ENCODE measurements around the gene LDLRAP1.
A peak's percentile ranks its signal among the peaks of the same experiment; 100 is the strongest.
"Not testable (repeated sequence)": the region's sequence is repeated elsewhere in the genome, so short reads cannot be mapped to it uniquely, and the experiment has no call there.

Gene LDLRAP1

DNA sequence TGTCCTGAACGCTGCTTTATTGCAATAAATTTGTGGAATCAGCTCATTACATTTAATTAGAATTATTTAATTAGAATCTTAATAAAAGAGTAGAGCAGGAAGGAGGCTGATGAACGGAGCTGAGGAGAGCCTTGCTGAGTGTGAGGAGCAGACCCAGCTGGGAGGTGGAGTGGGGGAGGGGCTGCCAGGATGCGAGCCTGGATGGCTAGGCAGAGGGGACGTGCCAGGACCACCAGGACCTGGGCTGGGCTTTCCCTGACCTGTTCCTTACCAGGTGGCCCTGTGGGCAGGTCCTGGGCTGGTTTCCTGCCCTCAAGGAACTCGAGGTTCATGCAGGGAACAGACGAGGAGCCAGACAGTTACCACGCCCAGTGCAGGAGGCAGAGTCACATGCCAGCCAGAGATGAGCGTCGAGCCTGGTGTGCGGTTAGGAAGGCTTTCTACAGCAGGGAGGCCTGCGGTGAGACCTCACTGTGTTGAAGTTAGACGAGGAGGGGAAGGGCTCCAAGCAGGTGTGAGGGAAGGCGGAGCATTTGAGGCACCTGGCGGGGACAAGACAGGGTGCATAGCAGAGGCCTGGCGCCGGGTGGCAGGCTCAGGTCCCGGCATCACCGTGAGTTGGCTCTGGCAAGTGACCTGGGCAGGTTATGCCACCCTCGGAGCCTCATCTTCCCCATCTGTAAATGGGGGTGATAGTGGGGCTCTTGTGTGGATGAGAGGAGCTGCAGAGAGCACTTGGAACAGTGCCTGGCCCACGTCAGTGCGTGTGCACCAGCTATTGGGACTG is 33.9 kb downstream of the LDLRAP1 start:
- no peak for DNase-seq (ENCODE audit: low read depth in 2 of 2)

DNA sequence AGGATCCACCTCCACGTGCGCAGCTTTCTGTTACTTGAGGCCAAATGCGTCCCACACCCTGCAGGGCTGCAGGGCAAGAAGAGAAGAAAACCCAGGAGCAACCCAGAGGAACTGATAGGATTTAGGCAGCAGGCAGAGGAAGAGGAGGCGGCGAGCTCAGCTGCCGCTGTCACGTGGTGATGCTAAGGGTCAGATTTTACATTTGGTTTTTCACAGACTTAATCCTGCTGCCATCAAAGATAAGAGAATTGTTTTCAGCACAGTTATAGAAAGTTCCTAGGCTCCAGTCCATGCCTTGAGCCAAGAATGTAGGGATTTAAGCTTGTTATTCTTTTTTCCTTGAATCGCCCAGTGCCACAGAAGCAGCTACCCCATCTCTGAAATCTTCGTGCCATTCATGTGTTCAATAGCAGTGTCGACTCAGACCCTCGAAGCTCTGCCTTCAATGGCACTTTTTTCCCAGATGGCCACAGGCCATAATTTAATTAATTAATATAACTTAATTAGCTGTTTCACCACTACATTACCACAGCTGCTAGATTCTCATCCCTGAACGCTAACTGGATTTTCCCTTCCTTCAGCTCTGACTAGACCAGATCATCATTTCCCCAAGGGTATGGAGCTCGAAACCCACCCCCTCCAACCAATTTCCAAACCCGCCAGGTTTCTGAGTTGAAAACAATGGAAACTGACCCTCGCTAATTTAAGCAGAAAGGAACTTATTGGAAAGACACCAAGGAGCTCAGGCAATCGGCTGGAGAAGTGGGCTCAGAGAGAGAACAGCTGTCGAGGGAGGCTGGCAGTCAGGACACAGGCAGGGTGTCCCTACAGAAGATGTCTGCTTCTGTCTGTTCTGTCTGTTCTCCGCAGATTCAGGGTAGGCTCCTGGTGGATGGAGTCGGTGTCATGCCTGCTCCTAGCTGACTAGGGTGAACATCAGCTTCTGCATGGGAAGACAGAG is 36.2 kb downstream of the LDLRAP1 start:
- no peak for DNase-seq (ENCODE audit: low read depth in 2 of 2)

DNA sequence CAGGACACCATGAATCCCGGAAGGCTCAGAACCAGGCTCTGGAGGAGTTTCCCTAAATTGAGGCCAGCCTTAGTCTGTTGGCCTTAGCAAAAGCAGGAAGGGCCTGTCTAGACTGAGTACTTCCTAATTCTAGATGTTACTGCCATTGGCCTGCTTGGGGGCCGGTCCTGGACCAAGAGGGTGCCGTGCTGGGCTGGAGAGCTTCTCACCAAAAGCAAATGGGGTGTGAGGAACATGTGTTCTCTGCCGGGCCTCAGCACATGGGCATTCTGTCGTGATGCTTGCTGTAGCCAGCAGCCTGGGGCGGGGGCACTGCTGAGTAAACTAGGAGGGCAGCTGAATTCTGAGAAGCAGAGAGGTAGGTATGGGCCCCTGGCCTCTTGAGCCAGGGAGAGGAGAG is 37.5 kb downstream of the LDLRAP1 start:
- DNase-seq (ENCODE audit: low read depth in 2 of 2) = no peak

DNA sequence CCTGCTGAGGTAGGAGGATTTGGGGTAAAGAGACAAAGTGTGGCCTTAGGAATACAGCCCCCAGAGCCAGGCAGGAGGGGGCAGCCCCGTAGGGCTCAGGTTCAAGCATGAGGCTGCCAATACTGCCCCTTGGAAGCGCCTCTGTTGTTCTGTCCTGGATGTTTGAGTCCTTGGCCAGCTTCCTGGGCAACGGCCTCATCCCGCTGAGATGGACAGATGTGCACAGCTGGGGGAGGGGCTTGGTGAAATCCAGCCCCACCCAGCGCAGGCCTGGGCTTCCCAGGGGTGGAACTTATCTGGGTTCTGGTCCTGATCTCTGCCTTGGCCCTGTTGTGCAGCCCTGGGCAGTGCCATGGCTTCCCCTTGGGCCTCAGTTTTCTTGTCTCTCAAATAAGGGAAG is 38.4 kb downstream of the LDLRAP1 start:
- no peak for DNase-seq (ENCODE audit: low read depth in 2 of 2)

DNA sequence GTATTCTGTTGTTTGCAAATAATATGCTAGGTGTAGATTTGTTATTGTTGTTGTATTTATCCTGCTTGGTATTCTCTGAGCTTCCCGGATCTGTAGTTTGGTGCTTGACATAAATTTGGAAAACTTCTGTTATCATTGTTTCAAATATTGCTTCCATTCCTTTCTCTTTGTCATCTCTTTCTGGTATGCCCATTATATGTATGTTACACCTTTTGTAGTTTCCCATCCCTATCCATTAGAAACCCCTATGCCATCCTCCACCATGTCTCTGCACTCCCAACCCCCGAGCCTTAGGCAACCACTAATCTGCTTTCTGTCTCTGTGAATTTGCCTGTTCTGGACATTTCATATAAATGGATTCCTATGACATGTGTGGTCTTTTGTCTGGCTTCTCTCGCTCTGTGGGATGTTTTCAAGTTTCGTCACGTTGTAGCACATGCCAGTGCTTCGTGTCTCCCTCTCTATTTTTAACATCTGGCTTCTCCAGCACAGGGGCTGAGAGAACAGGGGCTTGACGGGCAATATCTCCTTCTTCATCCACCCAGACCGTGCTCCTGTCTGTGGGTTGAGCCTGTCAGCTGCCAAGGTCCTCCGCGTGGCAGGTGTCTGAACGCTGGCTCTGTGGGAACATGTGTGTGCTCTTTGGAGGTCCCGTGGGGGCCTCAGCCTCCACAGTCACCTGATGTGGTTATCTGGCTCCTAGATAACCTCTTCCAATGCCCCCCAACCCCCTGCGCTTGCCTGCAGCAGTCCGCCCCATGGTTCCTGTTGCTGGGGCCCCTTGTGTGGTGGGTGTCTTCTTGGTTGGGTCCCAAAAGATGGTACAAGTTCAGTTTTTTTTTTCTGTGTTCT is 40.3 kb downstream of the LDLRAP1 start:
- no peak for DNase-seq (ENCODE audit: low read depth in 2 of 2)

DNA sequence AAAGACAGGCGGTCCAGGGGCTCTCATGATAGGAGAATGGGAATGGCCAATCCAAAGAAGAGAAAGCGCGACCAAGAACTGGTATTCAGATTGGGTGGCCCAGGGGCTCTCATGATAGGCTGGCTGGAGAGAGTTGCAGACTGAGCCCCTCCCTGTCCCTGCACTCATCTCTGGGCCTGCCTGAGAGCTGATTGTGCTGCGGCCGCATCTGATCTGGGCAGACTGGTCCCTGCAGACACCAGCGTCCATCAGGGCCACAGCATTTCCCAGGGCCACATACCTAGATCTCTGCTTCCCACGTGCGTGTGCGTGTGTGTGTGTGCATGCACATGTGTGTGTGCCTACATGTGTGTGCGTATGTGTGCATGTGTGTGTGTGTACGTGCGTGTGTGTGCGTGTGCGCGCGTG is 42.8 kb downstream of the LDLRAP1 start:
- no peak for DNase-seq (ENCODE audit: low read depth in 2 of 2)

DNA sequence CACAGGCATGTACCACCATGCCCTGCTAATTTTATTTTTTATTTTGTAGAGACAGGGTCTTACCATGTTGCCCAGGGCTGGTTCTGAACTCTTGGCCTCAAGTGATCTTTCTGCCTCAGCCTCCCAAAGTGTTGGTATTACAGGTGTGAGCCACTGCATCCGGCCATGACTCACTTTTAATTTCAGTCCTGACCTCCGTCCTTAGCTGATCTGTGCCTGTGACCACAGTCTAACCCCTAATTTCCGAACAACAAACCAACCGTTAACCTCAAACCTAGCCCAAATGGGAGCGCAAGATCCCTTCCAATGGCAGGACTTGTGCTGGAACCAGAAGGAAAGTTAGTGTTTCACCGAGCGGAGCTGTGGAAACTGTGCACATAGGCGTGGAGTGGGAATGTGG is 43.9 kb downstream of the LDLRAP1 start:
- DNase-seq (ENCODE audit: low read depth in 2 of 2) = no peak

DNA sequence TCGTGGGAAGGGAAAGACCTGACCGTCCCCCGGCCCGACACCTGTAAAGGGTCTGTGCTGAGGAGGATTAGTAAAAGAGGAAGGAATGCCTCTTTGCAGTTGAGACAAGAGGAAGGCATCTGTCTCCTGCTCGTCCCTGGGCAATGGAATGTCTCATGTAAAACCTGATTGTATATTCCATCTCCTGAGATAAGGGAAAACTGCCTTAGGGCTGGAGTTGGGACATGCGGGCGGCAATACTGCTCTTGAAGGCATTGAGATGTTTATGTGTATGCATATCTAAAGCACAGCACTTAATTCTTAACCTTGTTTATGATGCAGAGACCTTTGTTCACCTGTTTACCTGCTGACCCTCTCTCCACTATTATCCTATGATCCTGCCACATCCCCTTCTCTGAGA is 44.8 kb downstream of the LDLRAP1 start:
- DNase-seq (ENCODE audit: low read depth in 2 of 2) = not testable (repeated sequence)

DNA sequence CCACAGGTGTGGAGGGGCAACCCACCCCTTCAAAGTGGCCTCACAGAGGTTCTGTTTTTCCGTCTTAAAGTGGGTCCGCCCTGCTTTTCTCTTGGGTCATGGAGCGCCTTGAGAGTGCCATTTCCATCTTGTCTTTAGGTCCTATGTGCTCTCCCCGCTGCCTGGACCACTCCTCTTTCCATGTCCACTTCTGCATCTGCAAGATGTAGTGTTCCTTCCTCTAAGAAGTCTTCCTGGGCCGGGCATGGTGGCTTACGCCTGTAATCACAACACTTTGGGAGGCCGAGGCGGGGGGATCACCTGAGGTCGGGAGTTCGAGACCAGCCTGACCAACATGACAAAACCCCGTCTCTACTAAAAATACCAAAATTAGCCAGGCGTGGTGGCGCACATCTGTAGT is 45.4 kb downstream of the LDLRAP1 start:
- DNase-seq (ENCODE audit: low read depth in 2 of 2) = not testable (repeated sequence)

DNA sequence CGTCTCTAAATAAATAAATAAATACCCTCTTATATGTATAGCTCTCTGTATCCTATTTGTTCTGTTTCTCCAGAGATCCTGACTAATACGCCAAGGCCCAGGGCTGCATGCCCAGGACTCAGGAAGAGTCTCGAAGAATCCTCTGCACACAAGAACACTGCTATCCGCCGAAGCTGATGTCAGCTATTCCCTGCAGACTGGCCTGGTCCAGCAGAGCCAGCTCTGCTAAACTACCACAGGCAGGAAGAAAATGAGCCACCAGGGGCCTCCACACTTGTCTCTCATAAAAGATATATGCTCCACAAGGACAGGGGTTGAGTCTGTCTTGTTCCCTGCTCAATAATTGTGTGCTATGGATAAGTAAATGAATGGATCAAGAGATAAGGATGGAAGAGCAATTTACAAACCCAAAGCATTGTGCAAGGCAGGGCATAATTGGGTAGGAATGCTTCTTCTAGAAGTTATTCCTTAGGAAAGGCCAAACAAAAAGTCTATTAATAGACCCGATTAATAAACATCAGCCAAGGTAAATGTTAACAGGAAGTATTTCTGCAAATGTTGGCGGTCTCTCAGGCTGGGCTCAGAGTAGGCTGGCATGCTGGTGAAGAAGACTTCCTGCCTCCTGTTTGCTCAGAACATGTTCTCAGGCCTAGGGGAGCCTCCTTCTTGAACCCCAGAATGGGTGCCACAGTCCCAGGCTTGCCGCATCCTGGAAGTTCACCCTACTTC is 46.9 kb downstream of the LDLRAP1 start:
- DNase-seq (ENCODE audit: low read depth in 2 of 2) = no peak

DNA sequence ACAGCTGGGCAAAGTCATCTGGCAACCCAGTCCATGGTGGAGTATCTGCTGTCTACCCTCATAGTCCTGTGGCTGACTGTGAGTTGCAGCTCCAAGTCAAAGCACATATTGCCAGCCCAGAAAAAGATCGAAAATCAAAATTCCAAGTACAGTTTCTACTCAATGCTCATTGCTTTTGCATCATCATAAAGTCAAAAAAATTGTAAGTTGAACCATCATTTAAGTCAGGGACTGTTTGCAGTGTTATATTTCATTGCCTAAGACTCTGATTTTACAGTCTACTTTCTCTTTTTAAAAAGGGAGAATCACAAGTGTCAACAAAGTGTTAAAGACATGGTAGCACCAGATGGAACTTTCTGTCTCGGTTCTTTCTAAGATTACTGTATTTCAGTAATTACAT is 50.5 kb downstream of the LDLRAP1 start:
- no peak for DNase-seq (ENCODE audit: low read depth in 2 of 2)

DNA sequence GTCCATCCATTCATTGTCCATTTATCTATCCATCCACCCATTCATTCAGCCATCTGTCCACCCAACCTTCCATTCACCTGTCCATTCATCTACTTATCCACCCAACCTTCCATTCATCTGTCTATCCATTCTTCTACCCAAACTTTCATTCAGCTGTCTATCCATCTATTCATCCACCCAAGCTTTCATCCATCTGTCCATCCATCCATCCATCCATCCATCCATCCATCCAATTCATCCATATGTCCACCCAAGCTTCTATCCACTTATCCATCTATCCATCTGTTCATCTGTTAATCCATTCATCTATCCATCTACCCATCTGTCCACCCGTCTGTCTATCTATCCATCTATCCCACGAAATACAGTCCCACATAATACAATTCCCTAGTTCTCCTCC is 51.6 kb downstream of the LDLRAP1 start:
- DNase-seq (ENCODE audit: low read depth in 2 of 2) = no peak

DNA sequence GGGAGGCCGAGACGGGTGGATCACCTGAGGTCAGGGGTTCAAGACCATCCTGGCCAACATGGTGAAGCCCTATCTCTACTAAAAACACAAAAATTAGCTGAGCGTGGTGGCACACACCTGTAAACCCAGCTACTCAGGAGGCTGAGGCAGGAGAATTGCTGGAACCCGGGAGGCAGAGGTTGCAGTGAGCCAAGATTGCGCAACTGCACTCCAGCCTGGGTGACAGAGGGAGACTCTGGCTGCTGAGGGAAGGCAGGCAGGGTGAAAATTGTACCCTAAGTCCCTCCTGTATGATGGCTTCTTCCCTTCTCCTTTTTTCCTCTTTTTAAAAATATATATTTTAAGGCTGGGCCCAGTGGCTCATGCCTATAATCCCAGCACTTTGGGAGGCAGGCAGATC is 53.2 kb downstream of the LDLRAP1 start:
- DNase-seq (ENCODE audit: low read depth in 2 of 2) = not testable (repeated sequence)

DNA sequence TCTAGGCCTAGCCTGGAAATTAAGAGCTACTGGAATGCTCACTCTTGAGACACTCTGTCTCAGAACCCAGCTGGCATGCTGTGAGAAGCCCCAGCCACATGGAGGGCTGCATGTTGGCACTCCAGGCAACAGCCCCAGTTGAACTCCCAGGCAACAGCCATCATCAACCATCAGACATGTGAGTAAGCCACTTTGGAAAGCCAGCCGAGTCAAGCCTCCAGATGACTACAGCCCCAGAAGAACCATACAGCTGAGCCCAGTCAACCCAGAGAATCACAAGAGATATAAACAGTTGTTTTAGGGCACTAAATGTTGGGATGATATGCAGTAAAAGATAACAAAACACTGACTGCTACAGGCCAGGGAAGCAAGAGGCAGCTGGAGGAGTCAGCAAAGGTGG is 55.5 kb downstream of the LDLRAP1 start:
- no peak for DNase-seq (ENCODE audit: low read depth in 2 of 2)

DNA sequence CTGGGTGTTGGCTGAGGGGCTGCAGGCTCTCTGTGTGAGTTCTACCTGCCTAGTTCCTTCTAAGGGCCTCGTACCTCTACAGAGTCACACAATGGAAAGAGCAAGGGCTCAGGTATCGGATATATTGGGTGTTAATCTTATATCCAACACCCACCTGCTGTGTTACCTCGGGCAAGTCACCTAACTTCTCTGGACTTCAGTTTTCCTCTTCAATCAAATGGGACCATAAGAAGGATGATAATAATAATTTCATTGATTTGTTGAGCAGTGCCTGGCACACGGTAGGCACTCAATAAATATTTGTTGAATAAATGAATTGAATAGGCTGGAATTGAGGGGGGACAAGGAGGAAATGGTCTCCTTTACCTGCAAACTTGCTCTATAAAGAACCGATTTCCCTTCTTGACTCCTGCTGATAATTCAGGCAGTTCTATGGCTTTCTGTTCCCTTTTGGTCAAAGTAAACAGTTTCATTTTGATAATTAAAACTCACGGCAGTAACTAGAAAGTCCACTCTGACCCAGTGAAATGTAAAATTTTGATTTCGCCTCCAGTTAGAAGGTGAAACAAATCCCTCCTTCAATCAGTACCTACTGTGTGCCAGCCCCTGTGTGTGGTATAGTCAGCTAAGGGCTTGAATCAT is 56.7 kb downstream of the LDLRAP1 start:
- no peak for DNase-seq (ENCODE audit: low read depth in 2 of 2)

DNA sequence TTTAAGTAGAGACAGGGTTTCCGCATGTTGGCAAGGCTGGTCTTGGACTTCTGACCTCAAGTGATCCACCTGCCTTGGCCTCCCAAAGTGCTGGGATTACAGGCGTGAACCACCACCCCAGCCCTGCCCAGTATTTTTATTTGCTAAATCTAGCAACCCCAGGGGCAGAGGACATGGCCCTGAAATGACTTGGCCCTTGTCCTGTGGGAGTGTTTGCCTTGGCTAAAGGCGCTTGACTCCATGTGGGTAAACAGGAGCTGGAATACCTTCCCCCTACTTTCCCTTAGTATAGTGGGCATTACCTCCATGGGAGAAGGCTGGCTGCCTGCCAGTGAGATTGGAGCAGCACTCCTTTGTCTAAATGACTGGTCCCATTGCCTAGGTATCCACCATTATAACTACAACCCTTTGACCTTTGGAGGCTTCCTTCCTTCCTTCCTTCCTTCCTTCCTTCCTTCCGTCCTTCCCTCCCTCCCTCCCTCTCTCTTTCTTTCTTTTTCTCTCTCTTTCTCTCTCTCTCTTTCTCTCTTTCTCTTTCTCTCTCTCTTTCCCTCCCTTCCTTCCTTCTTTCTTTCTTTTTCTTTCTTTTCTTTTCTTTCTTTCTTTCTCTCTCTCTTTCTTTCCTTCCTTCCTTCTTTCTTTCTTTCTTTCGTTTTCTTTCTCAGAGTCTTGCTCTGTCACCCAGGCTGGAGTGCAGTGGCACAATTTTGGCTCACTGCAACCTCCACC is 57.7 kb downstream of the LDLRAP1 start:
- not testable (repeated sequence) for DNase-seq (ENCODE audit: low read depth in 2 of 2)

DNA sequence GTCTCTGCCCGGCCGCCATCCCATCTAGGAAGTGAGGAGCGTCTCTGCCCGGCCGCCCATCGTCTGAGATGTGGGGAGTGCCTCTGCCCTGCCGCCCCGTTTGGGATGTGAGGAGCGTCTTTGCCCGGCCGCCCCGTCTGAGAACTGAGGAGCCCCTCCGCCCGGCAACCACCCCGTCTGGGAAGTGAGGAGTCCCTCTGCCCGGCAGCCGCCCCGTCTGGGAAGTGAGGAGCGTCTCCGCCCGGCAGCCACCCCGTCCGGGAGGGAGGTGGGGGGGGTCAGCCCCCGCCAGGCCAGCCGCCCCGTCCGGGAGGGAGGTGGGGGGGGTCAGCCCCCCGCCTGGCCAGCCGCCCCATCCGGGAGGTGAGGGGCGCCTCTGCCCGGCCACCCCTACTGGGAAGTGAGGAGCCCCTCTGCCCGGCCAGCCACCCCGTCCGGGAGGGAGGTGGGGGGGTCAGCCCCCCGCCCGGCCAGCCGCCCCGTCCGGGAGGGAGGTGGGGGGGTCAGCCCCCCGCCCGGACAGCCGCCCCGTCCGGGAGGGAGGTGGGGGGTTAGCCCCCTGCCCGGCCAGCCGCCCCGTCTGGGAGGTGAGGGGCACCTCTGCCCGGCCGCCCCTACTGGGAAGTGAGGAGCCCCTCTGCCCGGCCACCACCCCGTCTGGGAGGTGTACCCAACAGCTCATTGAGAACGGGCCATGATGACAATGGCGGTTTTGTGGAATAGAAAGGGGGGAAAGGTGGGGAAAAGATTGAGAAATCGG is 60.6 kb downstream of the LDLRAP1 start:
- DNase-seq (ENCODE audit: low read depth in 2 of 2) = not testable (repeated sequence)

DNA sequence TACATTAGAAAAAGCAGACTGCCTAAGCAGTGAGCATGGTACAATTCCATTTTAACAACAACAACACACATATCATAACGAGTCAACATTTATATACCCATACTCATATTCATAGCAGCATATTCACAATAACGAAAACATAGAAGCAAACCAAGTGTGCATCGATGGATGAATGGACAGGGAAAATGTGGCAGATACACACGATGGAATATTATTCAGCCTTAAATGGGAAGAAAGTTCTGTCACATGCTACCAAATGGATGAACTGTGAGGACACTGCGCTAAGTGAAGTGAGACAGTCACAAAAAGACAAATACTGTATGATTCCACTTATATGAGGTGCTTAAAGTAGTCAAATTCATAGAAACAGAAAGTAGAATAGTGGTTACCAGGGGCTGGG is 63.7 kb downstream of the LDLRAP1 start:
- DNase-seq (ENCODE audit: low read depth in 2 of 2) = no peak

DNA sequence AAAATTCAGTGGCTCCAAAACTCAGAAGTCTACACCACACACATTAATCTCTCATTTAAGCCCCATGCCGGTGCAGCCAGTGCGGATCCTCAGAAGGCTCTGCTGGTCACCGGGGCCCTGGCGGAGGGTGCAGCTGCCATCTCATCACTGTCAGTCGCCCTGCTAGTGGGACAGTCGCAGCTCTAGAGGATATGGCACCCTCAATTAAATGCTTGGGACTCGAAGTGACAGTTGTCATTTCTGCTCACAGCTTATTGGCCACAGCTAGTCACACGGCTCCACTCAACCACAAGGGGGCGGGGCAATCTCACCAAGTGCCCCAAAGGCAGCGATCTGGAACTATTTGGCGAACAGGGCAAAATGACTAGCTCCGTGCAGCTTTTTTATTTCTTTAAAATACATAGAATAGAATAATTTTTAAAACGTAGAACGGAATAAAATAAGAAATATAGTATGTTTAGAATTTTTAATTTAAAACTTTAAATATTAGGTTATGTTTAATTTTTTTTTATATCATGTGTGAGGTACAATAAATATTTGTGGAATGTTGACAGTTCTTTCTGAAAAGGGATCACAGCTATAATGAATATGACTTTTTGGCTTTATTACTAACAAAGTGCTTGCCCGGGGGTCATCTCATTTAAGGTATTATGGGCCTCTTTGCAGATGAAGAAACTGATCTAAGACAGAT is 65.2 kb downstream of the LDLRAP1 start:
- peak; percentile 58 to 78 for DNase-seq (ENCODE audit: low read depth in 2 of 2)

All from stimulated activated CD8-positive, alpha-beta memory T cell treated with anti-CD3 and anti-CD28 coated beads, Interleukin-15, amount 100 ng/mL, for 4 hours (primary cell).